ENCODE measurements around the gene PPAT.
"Not testable (repeated sequence)": the region's sequence is repeated elsewhere in the genome, so short reads cannot be mapped to it uniquely, and the experiment has no call there.

PPAT gene

GRCh38 chr4:56435140-56435926, at the start of gene PPAT:
TSS of gene PPAT (minus strand) at chr4:56435615. CDS start at chr4:56435477, 138 bp downstream.
- peak; percentile 100 for DNase-seq

- DNase-seq = no peak
These were observed 45.3 kb upstream of the PPAT start for GRCh38 chr4:56480691-56481090.

- DNase-seq = no peak
These were observed 41.8 kb upstream of the PPAT start for GRCh38 chr4:56477192-56477702.

GRCh38 chr4:56475917-56476316, 40.5 kb upstream of the PPAT start:
- DNase-seq = no peak

GRCh38 chr4:56469489-56470210, 34.2 kb upstream of the PPAT start:
- no peak for DNase-seq

- DNase-seq = no peak
These were observed 32.6 kb upstream of the PPAT start for GRCh38 chr4:56468097-56468422.

GRCh38 chr4:56467284-56468096, 32.1 kb upstream of the PPAT start, which contains the start of gene SRP72:
TSS of gene SRP72 (plus strand) at chr4:56467617. CDS start at chr4:56467636, 19 bp downstream.
- DNase-seq = peak; percentile 92

GRCh38 chr4:56466910-56467283, 31.5 kb upstream of the PPAT start:
- no peak for DNase-seq

GRCh38 chr4:56466296-56466761, 30.9 kb upstream of the PPAT start:
- not testable (repeated sequence) for DNase-seq

GRCh38 chr4:56465599-56466295, 30.3 kb upstream of the PPAT start:
- DNase-seq = no peak

GRCh38 chr4:56464581-56464980, 29.2 kb upstream of the PPAT start:
- no peak for DNase-seq

- DNase-seq = no peak
These were observed 28.3 kb upstream of the PPAT start for GRCh38 chr4:56463711-56464110.

- no peak for DNase-seq
These were observed 26.7 kb upstream of the PPAT start for GRCh38 chr4:56462157-56462556.

GRCh38 chr4:56460085-56460484, 24.7 kb upstream of the PPAT start:
- DNase-seq = no peak

GRCh38 chr4:56450342-56450741, 14.9 kb upstream of the PPAT start:
- DNase-seq = no peak

GRCh38 chr4:56449475-56449874, 14.1 kb upstream of the PPAT start:
- not testable (repeated sequence) for DNase-seq

GRCh38 chr4:56448301-56448700, 12.9 kb upstream of the PPAT start:
- DNase-seq = no peak

- no peak for DNase-seq
These were observed 10.3 kb upstream of the PPAT start for GRCh38 chr4:56445699-56446098.

- no peak for DNase-seq
These were observed 9.3 kb upstream of the PPAT start for GRCh38 chr4:56444719-56445118.

- no peak for DNase-seq
These were observed 5.6 kb upstream of the PPAT start for GRCh38 chr4:56440983-56441382.

GRCh38 chr4:56438766-56439165, 3.4 kb upstream of the PPAT start:
- no peak for DNase-seq

- DNase-seq = no peak
These were observed 746 bp downstream of the PPAT start for GRCh38 chr4:56434599-56435139.
